Omental fat pad (tissue), 4 donors: ENCODE results near the gene PWWP2B. TPM values are rescaled to one million over a fixed set of nuclear protein-coding genes. Genes with fewer than 3 reads are reported as not detected.

Experiments used
- ATAC-seq: fragments of 150-250 bp; one replicate; pipeline ENCODE4 v1.9.1; 2016; ENCODE audit warnings: mild to moderate bottlenecking, moderate library complexity; ENCODE audit not compliant: low FRiP score
- DNase-seq: peaks from one replicate; pipeline ENCODE4 v3.0.0-alpha.2; 2019; ENCODE audit warnings: low spot score
- total RNA-seq, 4 donors: library from RNA; depleted of rRNA; stranded (reverse); fragments of >200 nt; gene quantifications; one replicate each; pipeline ENCODE4 v1.1.0, GENCODE V29; 2016
- TF ChIP-seq, protein P1 (sequence below), 3 donors: fragments of 450-650 bp; IDR thresholded peaks; one replicate each; pipeline ENCODE4 v1.5.1; 2016 to 2017; ENCODE audit warnings: antibody characterized with exemption in 3 of 3, mild to moderate bottlenecking in 3 of 3, moderate library complexity in 2 of 3

The PWWP2B gene
- total RNA-seq, 4 donors from 2014 or later: 6.0 to 24.4 (median 12.2) TPM

DNA sequence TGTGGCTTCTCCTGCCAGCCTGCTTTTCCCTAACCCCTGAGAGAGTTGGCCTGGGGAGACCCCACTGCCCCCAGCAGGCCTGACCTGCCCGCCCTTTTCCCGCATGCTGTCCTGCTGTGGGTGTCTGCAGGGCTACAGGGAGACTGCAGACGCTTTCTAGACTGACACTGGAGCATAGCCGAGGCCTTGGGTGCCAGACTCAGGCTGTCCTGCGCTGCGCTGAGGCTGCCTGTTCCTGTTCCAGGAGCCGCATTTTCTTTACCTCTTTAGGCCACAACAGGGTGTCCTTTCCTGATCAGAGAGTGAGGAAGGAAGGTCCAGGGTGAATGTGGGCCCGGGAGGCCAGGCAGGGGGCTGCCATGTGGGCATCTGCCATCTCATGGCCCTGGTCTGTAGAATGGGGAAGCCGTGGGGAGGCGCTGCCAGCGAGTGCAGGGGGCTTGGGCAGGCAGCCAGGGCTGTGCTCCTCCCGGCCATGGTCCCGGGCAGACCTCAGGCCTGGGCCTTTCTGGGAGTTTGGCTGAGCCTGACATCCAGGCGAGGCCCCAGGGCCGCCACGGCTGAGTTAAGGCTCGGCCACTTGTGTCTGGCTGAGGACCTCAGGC is 3.6 kb downstream of the PWWP2B start:
- no peak for DNase-seq
- ATAC-seq: no peak
- TF ChIP-seq, protein P1, sequence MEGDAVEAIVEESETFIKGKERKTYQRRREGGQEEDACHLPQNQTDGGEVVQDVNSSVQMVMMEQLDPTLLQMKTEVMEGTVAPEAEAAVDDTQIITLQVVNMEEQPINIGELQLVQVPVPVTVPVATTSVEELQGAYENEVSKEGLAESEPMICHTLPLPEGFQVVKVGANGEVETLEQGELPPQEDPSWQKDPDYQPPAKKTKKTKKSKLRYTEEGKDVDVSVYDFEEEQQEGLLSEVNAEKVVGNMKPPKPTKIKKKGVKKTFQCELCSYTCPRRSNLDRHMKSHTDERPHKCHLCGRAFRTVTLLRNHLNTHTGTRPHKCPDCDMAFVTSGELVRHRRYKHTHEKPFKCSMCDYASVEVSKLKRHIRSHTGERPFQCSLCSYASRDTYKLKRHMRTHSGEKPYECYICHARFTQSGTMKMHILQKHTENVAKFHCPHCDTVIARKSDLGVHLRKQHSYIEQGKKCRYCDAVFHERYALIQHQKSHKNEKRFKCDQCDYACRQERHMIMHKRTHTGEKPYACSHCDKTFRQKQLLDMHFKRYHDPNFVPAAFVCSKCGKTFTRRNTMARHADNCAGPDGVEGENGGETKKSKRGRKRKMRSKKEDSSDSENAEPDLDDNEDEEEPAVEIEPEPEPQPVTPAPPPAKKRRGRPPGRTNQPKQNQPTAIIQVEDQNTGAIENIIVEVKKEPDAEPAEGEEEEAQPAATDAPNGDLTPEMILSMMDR (IDR thresholded peaks at IDR 0.05): no peak

DNA sequence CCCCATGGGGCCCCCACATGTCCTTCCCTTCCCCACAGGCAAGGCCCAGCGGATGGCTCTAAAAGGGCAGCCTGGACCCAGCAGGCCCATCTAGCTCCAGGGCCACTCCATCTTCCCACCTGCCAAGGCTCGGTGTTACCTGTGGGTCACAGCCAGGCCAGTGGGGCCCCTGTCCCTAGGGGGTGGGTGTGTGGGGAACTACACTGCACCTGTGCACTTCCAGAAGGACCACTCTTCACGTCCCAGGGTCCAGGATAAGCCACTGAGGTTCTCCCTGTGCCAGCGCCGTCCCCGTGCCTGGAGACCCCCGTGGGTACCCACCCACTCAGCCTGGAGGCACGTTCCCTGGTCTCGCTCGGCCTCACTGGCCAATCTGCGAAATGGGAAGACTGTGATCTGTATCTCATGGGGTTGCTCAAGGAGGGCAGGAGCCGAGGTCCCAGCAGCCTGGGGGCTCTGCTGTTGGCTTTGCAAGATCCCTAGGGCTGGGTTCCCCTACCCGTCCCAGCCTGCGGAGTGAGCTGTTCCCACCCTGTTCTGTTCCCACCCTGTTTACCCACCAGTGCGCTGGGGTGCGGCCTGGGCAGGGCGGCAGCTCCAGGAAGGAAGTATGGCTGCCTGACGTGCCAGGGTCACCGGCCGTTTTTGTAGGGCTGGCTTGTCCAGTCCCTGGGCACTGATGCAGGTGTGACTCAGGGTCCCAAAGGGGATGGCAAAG is 4.6 kb downstream of the PWWP2B start:
- DNase-seq (no peak), ATAC-seq (no peak)
- TF ChIP-seq, protein P1 (IDR thresholded peaks at IDR 0.05): no peak

GRCh38 chr10:132402781-132403241 is 5.8 kb downstream of the PWWP2B start:
- ATAC-seq: no peak
- TF ChIP-seq, protein P1 (IDR thresholded peaks at IDR 0.05): no peak
- no peak for DNase-seq

DNA sequence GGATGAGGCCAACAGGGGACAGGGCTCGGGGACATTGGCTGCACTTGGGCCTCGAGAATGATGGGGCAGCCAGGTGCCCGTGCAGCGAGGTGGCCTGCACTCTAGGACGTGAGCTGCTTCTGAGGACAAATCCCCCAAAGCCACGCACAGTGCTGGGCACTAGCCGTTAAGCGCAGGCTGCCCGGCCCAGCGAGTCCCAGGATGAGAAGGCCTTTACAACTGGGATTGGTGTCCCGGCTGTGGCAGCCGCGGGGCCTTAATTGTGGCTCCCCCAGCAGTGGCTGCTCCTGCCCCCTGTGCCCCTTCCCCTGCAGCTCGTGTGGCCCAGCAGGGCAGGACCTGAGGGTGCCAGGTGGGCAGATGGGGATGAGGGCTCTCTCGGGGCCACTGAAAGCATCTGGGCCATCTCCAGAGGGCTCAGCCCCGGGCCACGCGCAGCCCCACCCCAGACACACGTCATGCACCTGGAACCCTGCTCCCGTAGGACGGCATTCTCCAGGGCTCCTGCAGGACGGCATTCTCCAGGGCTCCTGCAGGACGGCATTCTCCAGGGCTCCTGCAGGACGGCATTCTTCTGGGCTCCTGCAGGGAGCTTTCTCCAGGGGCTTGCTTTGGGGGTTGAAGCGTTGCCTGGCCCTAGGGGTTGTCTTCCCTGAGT is 6.6 kb downstream of the PWWP2B start:
- TF ChIP-seq, protein P1 (IDR thresholded peaks at IDR 0.05): no peak
- ATAC-seq: no peak
- no peak for DNase-seq

- TF ChIP-seq, protein P1 (IDR thresholded peaks at IDR 0.05): no peak
- DNase-seq: no peak
- no peak for ATAC-seq
Measured at GRCh38 chr10:132404169-132404880, 7.3 kb downstream of the PWWP2B start.

DNA sequence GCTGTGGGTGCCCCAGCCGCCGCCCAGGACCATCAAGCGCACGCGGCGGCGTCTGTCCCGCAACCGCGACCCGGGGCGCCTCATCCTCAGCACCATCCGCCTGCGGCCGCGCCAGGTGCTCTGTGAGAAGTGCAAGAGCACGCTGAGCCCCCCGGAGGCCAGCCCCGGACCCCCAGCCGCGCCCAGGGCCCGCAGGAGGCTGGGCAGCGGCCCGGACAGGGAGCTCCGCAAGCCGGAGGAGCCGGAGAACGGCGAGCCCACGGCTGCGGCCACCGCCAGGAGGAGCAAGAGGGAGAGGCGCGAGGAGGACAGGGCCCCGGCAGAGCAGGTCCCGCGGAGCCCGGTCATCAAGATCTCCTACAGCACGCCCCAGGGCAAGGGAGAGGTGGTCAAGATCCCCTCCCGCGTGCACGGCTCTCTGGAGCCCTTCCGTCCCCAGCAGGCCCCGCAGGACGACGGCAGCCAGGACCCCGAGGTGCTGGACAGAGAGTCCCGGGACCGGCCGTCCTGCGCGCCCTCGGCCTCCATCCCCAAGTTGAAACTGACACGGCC is 8.0 kb downstream of the PWWP2B start:
- no peak for ATAC-seq
- TF ChIP-seq, protein P1 (IDR thresholded peaks at IDR 0.05): no peak
- no peak for DNase-seq
